Psoas muscle (tissue), 8 donors: Measurements from ENCODE around the gene TDG. TPM values are rescaled to one million over a fixed set of nuclear protein-coding genes. Genes with fewer than 3 reads are reported as not detected.

Experiments
- ATAC-seq, 4 donors: fragments of 200-7000 bp; cut with Tn5 transposase; one replicate each; pipeline ENCODE4 v1.9.1; 2020; ENCODE audit warnings: moderate library complexity in 3 of 4, mild to moderate bottlenecking in 2 of 4
- DNase-seq, 2 donors: peaks; one replicate each; pipeline ENCODE4 v3.0.0-alpha.2; 2020
- H3K27ac ChIP-seq: fragments of 200-600 bp; one replicate; pipeline ENCODE4 v1.8.0; 2022
- H3K27me3 ChIP-seq, 3 donors: fragments of 200-600 bp in 1 of 3; one replicate each; pipeline versions ENCODE4 v1.6.1 to v1.8.0; 2013 to 2022; ENCODE audit warnings: low read length in 2 of 3, mild to moderate bottlenecking in 2 of 3, moderate library complexity in 1 of 3; ENCODE audit not compliant: insufficient read depth in 3 of 3
- H3K36me3 ChIP-seq, 2 donors: fragments of 200-600 bp in 1 of 2; one replicate each; pipeline versions ENCODE4 v1.6.1 to v1.8.0; 2013 to 2022; ENCODE audit warnings: low read depth in 1 of 2, mild to moderate bottlenecking in 1 of 2, moderate library complexity in 1 of 2; ENCODE audit not compliant: insufficient read depth in 1 of 2
- H3K4me1 ChIP-seq: fragments of 200-600 bp; one replicate; pipeline ENCODE4 v1.8.0; 2022
- H3K4me3 ChIP-seq: fragments of 200-600 bp; one replicate; pipeline ENCODE4 v1.8.0; 2022; ENCODE audit warnings: mild to moderate bottlenecking
- H3K9me3 ChIP-seq: fragments of 200-600 bp; one replicate; pipeline ENCODE4 v1.8.0; 2022
- WGBS, 3 donors: extraction: QIAGEN DNeasy Blood & Tissue Kit; methylation state at CpG; one replicate each; pipeline versions ENCODE4 v1.1.6 to v1.1.7; 2013; 5-methylcytosine and 5-hydroxymethylcytosine counted together
- intact Hi-C, 2 donors: fragments of 100-400 bp; cut with DNase I; formaldehyde crosslinking; loops; one replicate each; pipeline versions ENCODE4 v1.11.0 to v1.14.2; 2022
- long read RNA-seq, 2 donors: library from polyadenylated mRNA; unstranded; transcript quantifications; one replicate each; pipeline ENCODE4 v2.0.0, GENCODE V29; 2021
- polyA plus RNA-seq, 3 donors: library from polyadenylated mRNA; stranded (reverse); fragments of 200-250 nt; gene quantifications; one replicate each; pipeline ENCODE4 v1.2.3, GENCODE V29; 2013
- total RNA-seq, 4 donors: library from RNA; stranded (reverse); fragmentation: NEBNext Ultra II Directional in 2 of 4; extraction: Animal tissue kit (Norgen Biotek cat#: 25700) in 2 of 4; gene quantifications; one replicate each; pipeline versions ENCODE4 v1.2.1 to v1.2.4, GENCODE V29; 2021 to 2023
- TF ChIP-seq, protein P1 (sequence below): fragments of 200-600 bp; IDR thresholded peaks from one replicate; pipeline ENCODE4 v1.8.0; 2022; ENCODE audit warnings: antibody characterized with exemption
- donor health status: healthy with polysubstance abuse.
- donor health status: DM: no; HTN: no; CAD: no; lungs with moderate emphysema.
- donor health status: Bipolar disorder and iron deficiency.
- donor health status: healthy.
- donor health status: DM: yes; HTN: yes; CAD: no.
- donor health status: DM: no; HTN: no; CAD: no.
- donor health status: DM: no; HTN: no; CAD: no.
- donor health status: DM: yes; HTN: yes; CAD: no.

The TDG gene
- 10 to 100 TPM in 3 of 4 donors, 1 to 10 TPM in 1; 5.5 to 15.5 (median 11.8) TPM for total RNA-seq
- polyA plus RNA-seq, result 10 to 100 TPM in 1 of 3 donors, 1 to 10 TPM in 2; 6.6 to 11.2 (median 9.9) TPM
- long read RNA-seq, donor 1, partial matches to known transcripts, result 1 of 8 reads
- long read RNA-seq, donor 1, other reads (novel, unspliced or antisense), result 0 of 8 reads
- long read RNA-seq, donor 2, transcript TDG-208 (3 exons, 1,139 nt), result minor isoform, 7 of 22 reads
- long read RNA-seq, donor 2, transcript TDG-202 (10 exons, 3,251 nt), result major isoform, 11 of 22 reads
- long read RNA-seq, donor 2, partial matches to known transcripts, result 3 of 22 reads
- long read RNA-seq, donor 2, other reads (novel, unspliced or antisense), result 0 of 22 reads

DNA sequence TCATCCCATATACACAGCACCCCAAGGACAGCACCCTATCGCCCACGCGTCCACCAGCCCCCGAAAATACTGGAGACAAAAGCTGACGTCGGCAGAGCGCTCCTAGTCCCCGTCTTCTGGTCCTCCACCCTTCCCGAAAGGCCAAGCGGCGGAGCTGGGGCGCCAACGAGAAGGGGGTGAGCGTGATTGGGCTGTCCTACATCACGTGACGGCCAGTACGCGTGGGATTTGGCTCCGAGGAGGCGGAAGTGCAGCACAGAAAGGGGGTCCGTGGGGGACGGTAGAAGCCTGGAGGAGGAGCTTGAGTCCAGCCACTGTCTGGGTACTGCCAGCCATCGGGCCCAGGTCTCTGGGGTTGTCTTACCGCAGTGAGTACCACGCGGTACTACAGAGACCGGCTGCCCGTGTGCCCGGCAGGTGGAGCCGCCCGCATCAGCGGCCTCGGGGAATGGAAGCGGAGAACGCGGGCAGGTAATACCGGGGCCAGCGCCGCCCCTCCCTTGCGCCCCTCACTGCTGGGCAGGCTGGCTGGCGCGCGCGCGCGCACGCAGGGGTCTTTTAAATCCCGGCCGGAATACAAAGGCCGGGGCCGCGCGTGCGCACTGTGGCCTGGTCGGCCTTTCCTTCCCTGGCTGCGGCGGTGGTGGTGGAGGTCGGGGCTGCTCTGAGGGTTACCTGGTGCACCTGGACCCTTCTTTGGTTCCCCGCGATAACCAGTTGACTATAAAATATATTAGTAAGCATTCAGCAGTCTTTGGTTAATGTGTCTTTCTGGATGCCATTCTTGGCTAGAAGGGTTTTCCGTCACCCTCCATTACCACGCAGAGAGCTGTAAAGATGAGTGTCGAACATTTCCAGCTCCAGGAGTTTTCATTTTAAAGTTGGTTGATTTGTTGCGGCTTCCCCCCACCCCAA is at the start of gene TDG:
Gene TDG (plus strand): TSS at position 283 of the 915 bp plus-strand sequence. CDS start 166 bp downstream, at position 449.
- TF ChIP-seq, protein P1, sequence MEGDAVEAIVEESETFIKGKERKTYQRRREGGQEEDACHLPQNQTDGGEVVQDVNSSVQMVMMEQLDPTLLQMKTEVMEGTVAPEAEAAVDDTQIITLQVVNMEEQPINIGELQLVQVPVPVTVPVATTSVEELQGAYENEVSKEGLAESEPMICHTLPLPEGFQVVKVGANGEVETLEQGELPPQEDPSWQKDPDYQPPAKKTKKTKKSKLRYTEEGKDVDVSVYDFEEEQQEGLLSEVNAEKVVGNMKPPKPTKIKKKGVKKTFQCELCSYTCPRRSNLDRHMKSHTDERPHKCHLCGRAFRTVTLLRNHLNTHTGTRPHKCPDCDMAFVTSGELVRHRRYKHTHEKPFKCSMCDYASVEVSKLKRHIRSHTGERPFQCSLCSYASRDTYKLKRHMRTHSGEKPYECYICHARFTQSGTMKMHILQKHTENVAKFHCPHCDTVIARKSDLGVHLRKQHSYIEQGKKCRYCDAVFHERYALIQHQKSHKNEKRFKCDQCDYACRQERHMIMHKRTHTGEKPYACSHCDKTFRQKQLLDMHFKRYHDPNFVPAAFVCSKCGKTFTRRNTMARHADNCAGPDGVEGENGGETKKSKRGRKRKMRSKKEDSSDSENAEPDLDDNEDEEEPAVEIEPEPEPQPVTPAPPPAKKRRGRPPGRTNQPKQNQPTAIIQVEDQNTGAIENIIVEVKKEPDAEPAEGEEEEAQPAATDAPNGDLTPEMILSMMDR, result no peak
- 3 to 7% (median 5%) methylated on average over 62 to 64 of the region's 64 CpGs for WGBS, 3 donors
- Histone ChIP-seq H3K27me3 (no peaks in the 10 kb centered on the region), H3K4me1 (peaks cover 47% of the 10 kb centered on the region), H3K27ac (peak within 1 kb of the TSS; percentile 97), H3K9me3 (no peaks in the 10 kb centered on the region), H3K4me3 (peak within 1 kb of the TSS; percentile 92), H3K36me3 (peaks cover 0 to 14% of the 10 kb centered on the region in 2 donors)
- ATAC-seq (peak; percentile 99), DNase-seq (peak; percentile 99)
- intact Hi-C loops, result loop anchor here (1.0 to 5.0 kb wide), 4 partner anchors 9 to 96 kb away; partner anchors contain the start of genes HCFC2 (in 1 of the 2) and HSP90B1 (in 1 of the 2)

DNA sequence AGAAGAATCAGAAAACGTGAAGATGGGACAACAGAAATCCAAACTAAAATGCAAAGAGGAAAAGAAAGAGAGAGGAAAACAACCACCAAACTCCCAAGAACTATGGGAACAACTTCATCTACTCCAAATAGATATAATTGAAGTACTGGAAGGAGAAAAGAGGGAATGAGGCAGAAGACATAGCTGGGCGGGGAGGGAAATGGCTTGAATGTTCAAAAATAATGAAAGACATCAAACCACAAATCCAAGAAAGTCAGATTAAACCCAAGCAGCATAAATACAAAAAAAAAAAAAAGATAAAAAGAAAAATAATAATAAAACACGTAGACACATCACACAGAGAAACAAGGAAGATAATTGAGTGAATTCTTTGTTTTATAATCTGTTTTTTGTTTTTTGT is 47.8 kb upstream of the TDG start:
- Histone ChIP-seq H3K9me3 (peaks cover 7% of the 10 kb centered on the region), H3K4me1 (peaks cover 5% of the 10 kb centered on the region), H3K36me3 (no peaks in the 10 kb centered on the region), H3K27me3 (no peaks in the 10 kb centered on the region), H3K4me3 (no peak overlapping the region), H3K27ac (no peak overlapping the region)
- DNase-seq (no peak), ATAC-seq (no peak)
- TF ChIP-seq, protein P1, result no peak
- intact Hi-C loops, result no loop called here
- WGBS, 3 donors, result 66 to 79% (median 75%) methylated on average over 3 of the region's 3 CpGs

GRCh38 chr12:103924761-103925641 is 40.7 kb upstream of the TDG start:
- Histone ChIP-seq H3K4me3 (no peak overlapping the region), H3K9me3 (no peaks in the 10 kb centered on the region), H3K36me3 (no peaks in the 10 kb centered on the region), H3K27ac (no peak overlapping the region), H3K27me3 (no peaks in the 10 kb centered on the region), H3K4me1 (peaks cover 6% of the 10 kb centered on the region)
- DNase-seq (no peak), ATAC-seq (no peak)
- 81 to 86% (median 83%) methylated on average over 9 of the region's 9 CpGs for WGBS, 3 donors
- intact Hi-C loops, result loop anchor here (5.0 kb wide), 2 partner anchors 43 to 48 kb away; no protein-coding TSS in a partner anchor
- TF ChIP-seq, protein P1, result no peak

- H3K27ac ChIP-seq, result peak overlapping the region; percentile 94
- WGBS, 3 donors, result 40 to 43% (median 40%) methylated on average over 12 of the region's 12 CpGs
- H3K27me3 ChIP-seq, result no peaks in the 10 kb centered on the region
- H3K9me3 ChIP-seq, result no peaks in the 10 kb centered on the region
- TF ChIP-seq, protein P1, result no peak
- intact Hi-C loops, result loop anchor here (5.0 kb wide), 2 partner anchors 46 to 51 kb away; no protein-coding TSS in a partner anchor
- peak overlapping the region; percentile 87 for H3K4me3 ChIP-seq
- ATAC-seq (no peak), DNase-seq (no peak)
- peaks cover 29% of the 10 kb centered on the region for H3K4me1 ChIP-seq
- H3K36me3 ChIP-seq, result peaks cover 3 to 24% of the 10 kb centered on the region in 2 donors
Observed at GRCh38 chr12:103928682-103929045, 37.0 kb upstream of the TDG start.
